Osteocyte (in vitro differentiated cells): ENCODE measurements around the gene DAW1. TPM values are rescaled to one million over a fixed set of nuclear protein-coding genes. Genes with fewer than 3 reads are reported as not detected.

Source experiments
- DNase-seq: peaks from one replicate; pipeline ENCODE4 v3.0.0; 2021; ENCODE audit warnings: mixed read lengths; ENCODE audit not compliant: unreplicated experiment; ENCODE audit errors: extremely low spot score
- H3K27ac Mint-ChIP-seq: one replicate; pipeline ENCODE4 v1.8.0; 2021; ENCODE audit warnings: mild to moderate bottlenecking, mixed read lengths; ENCODE audit not compliant: unreplicated experiment
- H3K27me3 Mint-ChIP-seq: one replicate; pipeline ENCODE4 v1.8.0; 2021; ENCODE audit warnings: mixed read lengths; ENCODE audit not compliant: unreplicated experiment
- H3K36me3 Mint-ChIP-seq: one replicate; pipeline ENCODE4 v1.8.0; 2021; ENCODE audit warnings: mixed read lengths; ENCODE audit not compliant: unreplicated experiment
- H3K4me1 Mint-ChIP-seq: one replicate; pipeline ENCODE4 v1.8.0; 2021; ENCODE audit warnings: mixed read lengths; ENCODE audit not compliant: unreplicated experiment
- H3K4me3 Mint-ChIP-seq: one replicate; pipeline ENCODE4 v1.8.0; 2021; ENCODE audit warnings: mild to moderate bottlenecking, moderate library complexity, mixed read lengths; ENCODE audit not compliant: unreplicated experiment
- H3K9me3 Mint-ChIP-seq: one replicate; pipeline ENCODE4 v1.8.0; 2021; ENCODE audit warnings: mixed read lengths; ENCODE audit not compliant: unreplicated experiment
- CTCF ChIP-seq: fragments of 200-600 bp; sonication (generic); IDR thresholded peaks from 2 replicates; pipeline ENCODE4 v1.5.0; 2021; ENCODE audit warnings: antibody characterized with exemption, mild to moderate bottlenecking, moderate library complexity
- total RNA-seq: library from RNA; stranded (reverse); gene quantifications from 2 replicates; pipeline ENCODE4 v1.2.1, GENCODE V29; 2021

DAW1 gene
- total RNA-seq, 1 donor from 2014 or later, result not detected

- no peak for DNase-seq
- H3K4me3 Mint-ChIP-seq, result no peak overlapping the region
- H3K9me3 Mint-ChIP-seq, result no peaks in the 10 kb centered on the region
- TF ChIP-seq CTCF, result no peak
- H3K36me3 Mint-ChIP-seq, result no peaks in the 10 kb centered on the region
- peaks cover 37% of the 10 kb centered on the region for H3K4me1 Mint-ChIP-seq
- H3K27ac Mint-ChIP-seq, result no peak overlapping the region
- H3K27me3 Mint-ChIP-seq, result no peaks in the 10 kb centered on the region
These were observed 6.1 kb upstream of the DAW1 start for GRCh38 chr2:227865291-227865690.

GRCh38 chr2:227867386-227867785, 4.0 kb upstream of the DAW1 start:
- TF ChIP-seq CTCF, result no peak
- no peaks in the 10 kb centered on the region for H3K36me3 Mint-ChIP-seq
- no peak overlapping the region for H3K4me3 Mint-ChIP-seq
- no peak overlapping the region for H3K27ac Mint-ChIP-seq
- peaks cover 25% of the 10 kb centered on the region for H3K4me1 Mint-ChIP-seq
- H3K9me3 Mint-ChIP-seq, result no peaks in the 10 kb centered on the region
- H3K27me3 Mint-ChIP-seq, result no peaks in the 10 kb centered on the region
- no peak for DNase-seq

GRCh38 chr2:227870710-227871374, 589 bp upstream of the DAW1 start:
- H3K4me1 Mint-ChIP-seq, result peaks cover 1% of the 10 kb centered on the region
- TF ChIP-seq CTCF, result no peak
- no peaks in the 10 kb centered on the region for H3K9me3 Mint-ChIP-seq
- H3K27ac Mint-ChIP-seq, result no peak overlapping the region
- no peak for DNase-seq
- H3K36me3 Mint-ChIP-seq, result no peaks in the 10 kb centered on the region
- peak overlapping the region; percentile 64 for H3K4me3 Mint-ChIP-seq
- no peaks in the 10 kb centered on the region for H3K27me3 Mint-ChIP-seq

- peak overlapping the region; percentile 14 for H3K4me3 Mint-ChIP-seq
- H3K27me3 Mint-ChIP-seq, result no peaks in the 10 kb centered on the region
- no peak for DNase-seq
- peak overlapping the region; percentile 27 for H3K27ac Mint-ChIP-seq
- no peak for TF ChIP-seq CTCF
- H3K36me3 Mint-ChIP-seq, result no peaks in the 10 kb centered on the region
- no peaks in the 10 kb centered on the region for H3K9me3 Mint-ChIP-seq
- peaks cover 10% of the 10 kb centered on the region for H3K4me1 Mint-ChIP-seq
These were observed 1.2 kb downstream of the DAW1 start for GRCh38 chr2:227872676-227873075.

- H3K9me3 Mint-ChIP-seq, result no peaks in the 10 kb centered on the region
- no peaks in the 10 kb centered on the region for H3K27me3 Mint-ChIP-seq
- DNase-seq, result no peak
- H3K4me3 Mint-ChIP-seq, result no peak overlapping the region
- no peak overlapping the region for H3K27ac Mint-ChIP-seq
- peaks cover 18% of the 10 kb centered on the region for H3K4me1 Mint-ChIP-seq
- no peaks in the 10 kb centered on the region for H3K36me3 Mint-ChIP-seq
- no peak for TF ChIP-seq CTCF
These were observed 4.9 kb downstream of the DAW1 start for GRCh38 chr2:227876300-227876801.
